GM12878 (cell line): Measurements from ENCODE around the gene BRD2. TPM values are rescaled to one million over a fixed set of nuclear protein-coding genes. Genes with fewer than 3 reads are reported as not detected.
A peak's percentile ranks its signal among the peaks of the same experiment; 100 is the strongest.

Experiments used
- BMI1 ChIP-seq: fragments of 450-650 bp; IDR thresholded peaks from 2 replicates; pipeline ENCODE4 v1.6.1; 2016; ENCODE audit warnings: mild to moderate bottlenecking, moderate library complexity, borderline replicate concordance
- E2F4 ChIP-seq: IDR thresholded peaks from 2 replicates; pipeline ENCODE4 v1.6.1; 2012; ENCODE audit warnings: low read depth, low read length, improper control_type of control experiment
- E4F1 ChIP-seq: fragments of 450-650 bp; IDR thresholded peaks from 2 replicates; pipeline ENCODE4 v1.6.1; 2018; ENCODE audit warnings: borderline replicate concordance, mild to moderate bottlenecking; ENCODE audit not compliant: partially characterized antibody
- ETV6 ChIP-seq, 2 experiments: fragments of 450-650 bp in 1 of 2; IDR thresholded peaks in 1 of 2; conservative IDR thresholded peaks in 1 of 2; 2 replicates each; pipeline ENCODE4 v1.6.1; 2014; ENCODE audit warnings: antibody characterized with exemption in 1 of 2, borderline replicate concordance in 1 of 2, low read depth in 1 of 2, mild to moderate bottlenecking in 1 of 2, moderate library complexity in 1 of 2
- FOXK2 ChIP-seq: fragments of 450-650 bp; IDR thresholded peaks from 2 replicates; pipeline ENCODE4 v1.6.1; 2017; ENCODE audit warnings: mild to moderate bottlenecking, moderate library complexity
- HSF1 ChIP-seq: fragments of 150-350 bp; IDR thresholded peaks from 2 replicates; pipeline ENCODE4 v1.6.1; 2014; ENCODE audit warnings: mild to moderate bottlenecking, low read depth, low read length
- LARP7 ChIP-seq: fragments of 450-650 bp; IDR thresholded peaks from 2 replicates; pipeline ENCODE4 v1.6.1; 2017; ENCODE audit warnings: mild to moderate bottlenecking
- MEF2A ChIP-seq: IDR thresholded peaks from 2 replicates; pipeline ENCODE4 v1.6.1; 2011; ENCODE audit warnings: low read depth, mild to moderate bottlenecking, low read length, moderate library complexity; ENCODE audit not compliant: insufficient read depth
- NFIC ChIP-seq: IDR thresholded peaks from 2 replicates; pipeline ENCODE4 v1.6.1; 2012; ENCODE audit warnings: low read depth, mild to moderate bottlenecking, inconsistent platforms, low read length, moderate library complexity
- POU2F2 ChIP-seq: IDR thresholded peaks from 3 replicates; pipeline ENCODE4 v1.6.1; 2011; ENCODE audit warnings: low read depth, mild to moderate bottlenecking, low read length, borderline replicate concordance
- SP1 ChIP-seq: IDR thresholded peaks from one replicate; pipeline ENCODE4 v1.6.1; 2011; ENCODE audit warnings: low read depth, low read length
- SUZ12 ChIP-seq: fragments of 200-600 bp; sonication (generic); IDR thresholded peaks from one replicate; pipeline ENCODE4 v1.6.1; 2018; ENCODE audit warnings: antibody characterized with exemption, mild to moderate bottlenecking; ENCODE audit not compliant: unreplicated experiment
- ZNF217 ChIP-seq: fragments of 450-650 bp; IDR thresholded peaks from 2 replicates; pipeline ENCODE4 v1.6.1; 2017; ENCODE audit warnings: antibody characterized with exemption, mild to moderate bottlenecking
- ZNF24 ChIP-seq: fragments of 450-650 bp; IDR thresholded peaks from 2 replicates; pipeline ENCODE4 v1.6.1; 2017; ENCODE audit warnings: antibody characterized with exemption, mild to moderate bottlenecking
- ZNF622 ChIP-seq: fragments of 450-650 bp; IDR thresholded peaks from 2 replicates; pipeline ENCODE4 v1.6.1; 2017; ENCODE audit warnings: mild to moderate bottlenecking, inconsistent platforms
- polyA plus RNA-seq, 11 experiments: library from polyadenylated mRNA; depleted of rRNA in 4 of 11; unstranded in 6 of 11; stranded (reverse) in 5 of 11; fragments of >200 nt; fragmentation: Nextera tagmentation in 4 of 11; fragmentation: Illumina TruSeq in 1 of 11; extraction: Ambion mirVana in 4 of 11; extraction: Trizol in 1 of 11; gene quantifications; 1 replicate in 1 of 11; 2 replicates in 10 of 11; pipeline versions ENCODE4 v1.2.1 to v1.2.3, GENCODE V29; 2011 to 2016; ENCODE audit warnings: inconsistent platforms in 2 of 11, missing spikeins in 2 of 11, low read depth in 1 of 11
- total RNA-seq, 4 experiments: library from RNA; depleted of rRNA in 3 of 4; stranded (reverse); fragments of >200 nt in 3 of 4; fragmentation: Illumina TruSeq in 1 of 4; extraction: Trizol in 1 of 4; gene quantifications; 2 replicates each; pipeline versions ENCODE4 v1.2.1 to v1.2.3, GENCODE V29; 2013 to 2021
- TF ChIP-seq, protein P1 (sequence below): fragments of 450-650 bp; IDR thresholded peaks from 2 replicates; pipeline ENCODE4 v1.6.1; 2017; ENCODE audit warnings: mild to moderate bottlenecking, low read depth, inconsistent platforms; ENCODE audit not compliant: poor library complexity, severe bottlenecking
- TF ChIP-seq, protein P2 (sequence below): fragments of 450-650 bp; IDR thresholded peaks from 2 replicates; pipeline ENCODE4 v1.6.1; 2017; ENCODE audit warnings: borderline replicate concordance
- TF ChIP-seq, protein P3 (sequence below): fragments of 450-650 bp; IDR thresholded peaks from 2 replicates; pipeline ENCODE4 v1.6.1; 2017; ENCODE audit warnings: mild to moderate bottlenecking

The BRD2 gene
- total and polyA plus RNA-seq, 10 of the 15 experiments (the other 5 are each of a cell fraction or from before 2014, with no cell fraction given) = 32.2 to 239 (median 139) TPM

DNA sequence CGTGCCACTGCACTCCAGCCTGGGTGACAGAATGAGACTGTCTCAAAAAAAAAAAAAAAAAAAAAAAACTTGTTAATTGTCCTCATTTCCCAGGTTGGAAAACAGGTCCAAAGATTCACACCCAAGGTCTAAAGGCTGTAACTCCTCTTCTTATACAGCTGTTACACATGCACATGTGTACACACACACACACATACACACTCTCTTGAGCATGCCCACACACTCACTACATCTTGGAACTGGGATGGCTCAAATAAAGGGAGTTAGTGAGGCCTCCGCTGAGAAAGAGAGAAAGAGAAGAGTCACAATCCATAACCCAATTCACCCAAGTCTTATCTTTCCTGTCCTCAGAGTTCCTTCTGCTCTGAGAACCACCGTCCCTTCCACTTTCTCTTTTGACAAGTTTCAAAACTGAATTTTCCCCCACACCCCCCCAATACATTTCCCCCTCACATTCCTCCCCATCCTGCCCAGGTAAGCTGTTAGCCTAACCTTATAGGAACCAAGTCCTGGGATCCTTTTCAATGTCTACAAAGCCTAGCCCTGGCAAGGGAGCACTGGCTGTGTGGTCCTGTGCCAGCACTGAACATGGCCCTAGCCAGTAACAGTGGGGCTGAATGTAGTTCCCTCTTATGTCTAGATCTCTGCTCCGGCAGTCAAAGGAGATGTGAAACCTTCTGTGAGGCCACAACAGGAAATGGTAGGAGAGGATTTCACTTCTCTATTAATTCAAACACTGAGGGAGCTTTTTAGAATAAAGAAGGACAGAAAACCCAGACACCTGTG is 24.3 kb upstream of the BRD2 start (continued):
- TF ChIP-seq, protein P1, sequence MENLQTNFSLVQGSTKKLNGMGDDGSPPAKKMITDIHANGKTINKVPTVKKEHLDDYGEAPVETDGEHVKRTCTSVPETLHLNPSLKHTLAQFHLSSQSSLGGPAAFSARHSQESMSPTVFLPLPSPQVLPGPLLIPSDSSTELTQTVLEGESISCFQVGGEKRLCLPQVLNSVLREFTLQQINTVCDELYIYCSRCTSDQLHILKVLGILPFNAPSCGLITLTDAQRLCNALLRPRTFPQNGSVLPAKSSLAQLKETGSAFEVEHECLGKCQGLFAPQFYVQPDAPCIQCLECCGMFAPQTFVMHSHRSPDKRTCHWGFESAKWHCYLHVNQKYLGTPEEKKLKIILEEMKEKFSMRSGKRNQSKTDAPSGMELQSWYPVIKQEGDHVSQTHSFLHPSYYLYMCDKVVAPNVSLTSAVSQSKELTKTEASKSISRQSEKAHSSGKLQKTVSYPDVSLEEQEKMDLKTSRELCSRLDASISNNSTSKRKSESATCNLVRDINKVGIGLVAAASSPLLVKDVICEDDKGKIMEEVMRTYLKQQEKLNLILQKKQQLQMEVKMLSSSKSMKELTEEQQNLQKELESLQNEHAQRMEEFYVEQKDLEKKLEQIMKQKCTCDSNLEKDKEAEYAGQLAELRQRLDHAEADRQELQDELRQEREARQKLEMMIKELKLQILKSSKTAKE = peak; percentile 86
- peak; percentile 99 for TF ChIP-seq NFIC
- TF ChIP-seq HSF1 = no peak
- TF ChIP-seq BMI1 = peak; percentile 64; the same call in 1 of the 2 replicates
- TF ChIP-seq ZNF24 = 0 out of 2 replicates have a peak, but pooled peaks have one; percentile 17
- peak; percentile 62 for TF ChIP-seq SP1
- peak; percentile 71; the same call in 1 of the 2 replicates for TF ChIP-seq MEF2A
- no peak for TF ChIP-seq FOXK2
- TF ChIP-seq E2F4 = no peak
- peak in 1 of 2 experiments; percentile 95; a peak in 2 of 4 replicates for TF ChIP-seq ETV6 (conservative IDR thresholded peaks at IDR 0.05 in 1 of 2, IDR thresholded peaks at IDR 0.05 in 1 of 2; ENCODE audit: borderline replicate concordance in 1 of 2, low read depth in 1 of 2)
- no peak for TF ChIP-seq SUZ12
- TF ChIP-seq ZNF217 = peak; percentile 70; the same call in 1 of the 2 replicates
- no peak for TF ChIP-seq ZNF622
- TF ChIP-seq POU2F2 = peak; percentile 78
- TF ChIP-seq, protein P2, sequence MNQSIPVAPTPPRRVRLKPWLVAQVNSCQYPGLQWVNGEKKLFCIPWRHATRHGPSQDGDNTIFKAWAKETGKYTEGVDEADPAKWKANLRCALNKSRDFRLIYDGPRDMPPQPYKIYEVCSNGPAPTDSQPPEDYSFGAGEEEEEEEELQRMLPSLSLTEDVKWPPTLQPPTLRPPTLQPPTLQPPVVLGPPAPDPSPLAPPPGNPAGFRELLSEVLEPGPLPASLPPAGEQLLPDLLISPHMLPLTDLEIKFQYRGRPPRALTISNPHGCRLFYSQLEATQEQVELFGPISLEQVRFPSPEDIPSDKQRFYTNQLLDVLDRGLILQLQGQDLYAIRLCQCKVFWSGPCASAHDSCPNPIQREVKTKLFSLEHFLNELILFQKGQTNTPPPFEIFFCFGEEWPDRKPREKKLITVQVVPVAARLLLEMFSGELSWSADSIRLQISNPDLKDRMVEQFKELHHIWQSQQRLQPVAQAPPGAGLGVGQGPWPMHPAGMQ = no peak
- TF ChIP-seq LARP7 = no peak
- TF ChIP-seq E4F1 = no peak
- TF ChIP-seq, protein P3, sequence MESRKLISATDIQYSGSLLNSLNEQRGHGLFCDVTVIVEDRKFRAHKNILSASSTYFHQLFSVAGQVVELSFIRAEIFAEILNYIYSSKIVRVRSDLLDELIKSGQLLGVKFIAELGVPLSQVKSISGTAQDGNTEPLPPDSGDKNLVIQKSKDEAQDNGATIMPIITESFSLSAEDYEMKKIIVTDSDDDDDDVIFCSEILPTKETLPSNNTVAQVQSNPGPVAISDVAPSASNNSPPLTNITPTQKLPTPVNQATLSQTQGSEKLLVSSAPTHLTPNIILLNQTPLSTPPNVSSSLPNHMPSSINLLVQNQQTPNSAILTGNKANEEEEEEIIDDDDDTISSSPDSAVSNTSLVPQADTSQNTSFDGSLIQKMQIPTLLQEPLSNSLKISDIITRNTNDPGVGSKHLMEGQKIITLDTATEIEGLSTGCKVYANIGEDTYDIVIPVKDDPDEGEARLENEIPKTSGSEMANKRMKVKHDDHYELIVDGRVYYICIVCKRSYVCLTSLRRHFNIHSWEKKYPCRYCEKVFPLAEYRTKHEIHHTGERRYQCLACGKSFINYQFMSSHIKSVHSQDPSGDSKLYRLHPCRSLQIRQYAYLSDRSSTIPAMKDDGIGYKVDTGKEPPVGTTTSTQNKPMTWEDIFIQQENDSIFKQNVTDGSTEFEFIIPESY = no peak
